ENCODE data around the gene APOBEC4. TPM values are rescaled to one million over a fixed set of nuclear protein-coding genes. Genes with fewer than 3 reads are reported as not detected.

Gene APOBEC4
- total and polyA plus RNA-seq, 2 of the 13 experiments (the other 11 are each of a cell fraction or from before 2014, with no cell fraction given): not detected

- TF ChIP-seq LRRFIP1 (CRISPR knock-in tag; conservative IDR thresholded peaks at IDR 0.05): no peak
- TF ChIP-seq ZNF772 (CRISPR knock-in tag; IDR thresholded peaks at IDR 0.05): no peak
- no peak for TF ChIP-seq ZBTB34 (CRISPR knock-in tag; IDR thresholded peaks at IDR 0.05)
- no peak for TF ChIP-seq PHB2 (IDR thresholded peaks at IDR 0.05; ENCODE audit: partially characterized antibody)
- no peak for TF ChIP-seq NBN (conservative IDR thresholded peaks at IDR 0.05)
- no peak for TF ChIP-seq ZMAT5 (CRISPR knock-in tag; IDR thresholded peaks at IDR 0.05; ENCODE audit: borderline replicate concordance, low read depth)
- TF ChIP-seq ZNF232 (CRISPR knock-in tag; IDR thresholded peaks at IDR 0.05; ENCODE audit: borderline replicate concordance): no peak
- no peak for TF ChIP-seq SP1 (IDR thresholded peaks at IDR 0.05)
- no peak for TF ChIP-seq SP1 (CRISPR knock-in tag; IDR thresholded peaks at IDR 0.05)
- no peak for TF ChIP-seq CBX5 (CRISPR knock-in tag; IDR thresholded peaks at IDR 0.05; ENCODE audit: borderline replicate concordance)
- TF ChIP-seq KLF12 (CRISPR knock-in tag; IDR thresholded peaks at IDR 0.05; ENCODE audit: borderline replicate concordance): no peak
- no peak for TF ChIP-seq TIGD3 (CRISPR knock-in tag; IDR thresholded peaks at IDR 0.05; ENCODE audit: borderline replicate concordance)
- no peak for TF ChIP-seq ELF1 (CRISPR knock-in tag; IDR thresholded peaks at IDR 0.05)
- TF ChIP-seq ZNF570 (CRISPR knock-in tag; IDR thresholded peaks at IDR 0.05; ENCODE audit: borderline replicate concordance): no peak
- TF ChIP-seq CBX2 (IDR thresholded peaks at IDR 0.05; ENCODE audit: low read depth, low read length): no peak
- TF ChIP-seq CBX2 (CRISPR knock-in tag; IDR thresholded peaks at IDR 0.05; ENCODE audit: low read depth): no peak; the same call in 1 of the 2 replicates
- TF ChIP-seq SUZ12 (IDR thresholded peaks at IDR 0.05; ENCODE audit: low read depth, low read length): no peak
- TF ChIP-seq GMEB2 (CRISPR knock-in tag; IDR thresholded peaks at IDR 0.05; ENCODE audit: low read depth): no peak
- no peak for TF ChIP-seq ATM (IDR thresholded peaks at IDR 0.05; ENCODE audit: borderline replicate concordance)
- no peak for TF ChIP-seq ZNF749 (CRISPR knock-in tag; IDR thresholded peaks at IDR 0.05; ENCODE audit: borderline replicate concordance)
- TF ChIP-seq ZNF143 (CRISPR knock-in tag; IDR thresholded peaks at IDR 0.05): no peak
- no peak for TF ChIP-seq IRX3 (CRISPR knock-in tag; IDR thresholded peaks at IDR 0.05; ENCODE audit: borderline replicate concordance, low read depth)
Measured at GRCh38 chr1:183633676-183634343, 19.3 kb downstream of the APOBEC4 start (continued).
